Middle frontal gyrus (tissue), 1 donor: Measurements from ENCODE around the gene PLCL2.
A peak's percentile ranks its signal among the peaks of the same experiment; 100 is the strongest.
"Not testable (repeated sequence)": the region's sequence is repeated elsewhere in the genome, so short reads cannot be mapped to it uniquely, and the experiment has no call there.

Experiments used
- DNase-seq: peaks from one replicate; pipeline ENCODE4 v3.0.0-alpha.2; 2015; ENCODE audit warnings: low spot score; ENCODE audit errors: extremely low spot score

The PLCL2 gene

GRCh38 chr3:17070161-17070959 is 185.6 kb downstream of the PLCL2 start:
- no peak for DNase-seq

- no peak for DNase-seq
These were observed 189.8 kb downstream of the PLCL2 start for GRCh38 chr3:17074559-17074958.

GRCh38 chr3:17075358-17075757 is 190.6 kb downstream of the PLCL2 start:
- DNase-seq: no peak

GRCh38 chr3:17075907-17076306 is 191.2 kb downstream of the PLCL2 start:
- DNase-seq: no peak

GRCh38 chr3:17076940-17077605 is 192.3 kb downstream of the PLCL2 start:
- DNase-seq: no peak

GRCh38 chr3:17077606-17078005 is 192.9 kb downstream of the PLCL2 start:
- DNase-seq: no peak

- no peak for DNase-seq
These were observed 194.2 kb downstream of the PLCL2 start for GRCh38 chr3:17078926-17079465.

- DNase-seq: no peak
These were observed 195.2 kb downstream of the PLCL2 start for GRCh38 chr3:17079933-17080332.

GRCh38 chr3:17081520-17081919 is 196.8 kb downstream of the PLCL2 start:
- no peak for DNase-seq

GRCh38 chr3:17087509-17087908 is 202.8 kb downstream of the PLCL2 start:
- no peak for DNase-seq

GRCh38 chr3:17088017-17088416 is 203.3 kb downstream of the PLCL2 start:
- DNase-seq: no peak

- DNase-seq: peak; percentile 26
These were observed 204.0 kb downstream of the PLCL2 start for GRCh38 chr3:17088602-17089313.

- DNase-seq: no peak
These were observed 204.6 kb downstream of the PLCL2 start for GRCh38 chr3:17089314-17089700.

GRCh38 chr3:17090280-17090983 is 205.7 kb downstream of the PLCL2 start:
- no peak for DNase-seq

GRCh38 chr3:17091910-17092582 is 207.3 kb downstream of the PLCL2 start:
- no peak for DNase-seq

GRCh38 chr3:17092583-17092933 is 207.8 kb downstream of the PLCL2 start:
- no peak for DNase-seq

GRCh38 chr3:17094551-17094950 is 209.8 kb downstream of the PLCL2 start:
- DNase-seq: no peak

GRCh38 chr3:17103579-17103978 is 218.8 kb downstream of the PLCL2 start:
- DNase-seq: no peak

GRCh38 chr3:17106801-17107200 is 222.0 kb downstream of the PLCL2 start:
- not testable (repeated sequence) for DNase-seq

- DNase-seq: no peak
These were observed 226.1 kb downstream of the PLCL2 start for GRCh38 chr3:17110660-17111396.
